ENCODE measurements around the gene TNRC6A.
"Not testable (repeated sequence)": the region's sequence is repeated elsewhere in the genome, so short reads cannot be mapped to it uniquely, and the experiment has no call there.

The TNRC6A gene

GRCh38 chr16:24700549-24701392 is 28.7 kb upstream of the TNRC6A start:
- TF ChIP-seq, protein P1, sequence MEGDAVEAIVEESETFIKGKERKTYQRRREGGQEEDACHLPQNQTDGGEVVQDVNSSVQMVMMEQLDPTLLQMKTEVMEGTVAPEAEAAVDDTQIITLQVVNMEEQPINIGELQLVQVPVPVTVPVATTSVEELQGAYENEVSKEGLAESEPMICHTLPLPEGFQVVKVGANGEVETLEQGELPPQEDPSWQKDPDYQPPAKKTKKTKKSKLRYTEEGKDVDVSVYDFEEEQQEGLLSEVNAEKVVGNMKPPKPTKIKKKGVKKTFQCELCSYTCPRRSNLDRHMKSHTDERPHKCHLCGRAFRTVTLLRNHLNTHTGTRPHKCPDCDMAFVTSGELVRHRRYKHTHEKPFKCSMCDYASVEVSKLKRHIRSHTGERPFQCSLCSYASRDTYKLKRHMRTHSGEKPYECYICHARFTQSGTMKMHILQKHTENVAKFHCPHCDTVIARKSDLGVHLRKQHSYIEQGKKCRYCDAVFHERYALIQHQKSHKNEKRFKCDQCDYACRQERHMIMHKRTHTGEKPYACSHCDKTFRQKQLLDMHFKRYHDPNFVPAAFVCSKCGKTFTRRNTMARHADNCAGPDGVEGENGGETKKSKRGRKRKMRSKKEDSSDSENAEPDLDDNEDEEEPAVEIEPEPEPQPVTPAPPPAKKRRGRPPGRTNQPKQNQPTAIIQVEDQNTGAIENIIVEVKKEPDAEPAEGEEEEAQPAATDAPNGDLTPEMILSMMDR (IDR thresholded peaks at IDR 0.05; ENCODE audit: low read depth, low read length) = peak; percentile 51
- peak; percentile 94 for DNase-seq (ENCODE audit: extremely low read depth, low read depth)

- DNase-seq (ENCODE audit: extremely low read depth, low read depth) = peak; percentile 30
- TF ChIP-seq, protein P1 (IDR thresholded peaks at IDR 0.05; ENCODE audit: low read depth, low read length) = no peak
Observed at GRCh38 chr16:24701521-24701951, 27.9 kb upstream of the TNRC6A start.

- DNase-seq (ENCODE audit: extremely low read depth, low read depth) = not testable (repeated sequence)
Observed at GRCh38 chr16:24707760-24708159, 21.7 kb upstream of the TNRC6A start.

DNA sequence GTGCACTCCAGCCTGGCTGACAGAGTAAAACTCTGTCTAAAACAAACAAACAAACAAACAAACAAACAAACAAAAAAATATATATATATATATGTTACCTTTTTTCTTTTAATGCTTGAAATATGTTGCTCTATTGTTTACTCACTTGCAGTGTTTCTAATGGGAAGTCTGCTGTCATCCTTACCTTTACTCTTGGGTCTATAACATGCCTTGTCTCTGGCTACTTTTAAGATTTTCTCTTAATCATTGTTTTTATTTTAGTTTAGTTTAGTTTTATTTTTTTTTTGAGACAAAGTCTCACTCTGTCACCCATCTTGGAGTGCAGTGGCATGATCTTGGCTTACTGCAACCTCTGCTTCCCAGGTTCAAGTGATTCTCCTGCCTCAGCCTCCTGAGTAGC is 16.1 kb upstream of the TNRC6A start:
- TF ChIP-seq, protein P1 (IDR thresholded peaks at IDR 0.05; ENCODE audit: low read depth, low read length) = no peak
- no peak for DNase-seq (ENCODE audit: extremely low read depth, low read depth)

GRCh38 chr16:24717411-24717810 is 12.0 kb upstream of the TNRC6A start:
- DNase-seq (ENCODE audit: extremely low read depth, low read depth) = no peak
- TF ChIP-seq, protein P1 (IDR thresholded peaks at IDR 0.05; ENCODE audit: low read depth, low read length) = no peak

- TF ChIP-seq, protein P1 (IDR thresholded peaks at IDR 0.05; ENCODE audit: low read depth, low read length) = no peak
- DNase-seq (ENCODE audit: extremely low read depth, low read depth) = no peak
Observed at GRCh38 chr16:24718967-24719521, 10.4 kb upstream of the TNRC6A start.

DNA sequence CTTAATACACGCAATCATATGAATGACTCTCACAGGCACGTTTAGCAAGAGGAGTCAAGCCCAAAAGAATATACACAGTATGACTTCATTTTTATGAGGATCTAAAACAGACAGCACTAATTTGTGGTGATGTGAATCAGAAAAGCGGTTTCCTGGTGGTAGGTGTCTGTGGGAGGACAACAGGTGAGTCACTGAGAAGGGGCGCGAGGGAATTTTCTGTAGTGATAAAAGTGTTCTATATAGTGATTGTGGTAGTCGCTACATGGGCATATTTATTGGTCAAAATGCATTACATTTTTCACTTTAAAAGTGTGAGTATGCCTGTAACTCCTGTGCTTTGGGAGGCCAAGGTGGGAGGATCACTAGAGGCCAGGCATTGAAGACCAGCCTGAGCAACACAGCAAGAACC is 7.6 kb upstream of the TNRC6A start:
- no peak for DNase-seq (ENCODE audit: extremely low read depth, low read depth)
- TF ChIP-seq, protein P1 (IDR thresholded peaks at IDR 0.05; ENCODE audit: low read depth, low read length) = no peak
